SK-N-SH treated with all-trans-retinoic acid at 6 μM for 48 hours (cell line): ENCODE results near the gene DPP8.

Source experiments
- BACH2 ChIP-seq: fragments of 250-450 bp; sonication (Bioruptor Pico); IDR thresholded peaks from 2 replicates; pipeline ENCODE4 v1.9.0; 2021; ENCODE audit warnings: mild to moderate bottlenecking, borderline replicate concordance
- CREB5 ChIP-seq: fragments of 250-450 bp; sonication (Bioruptor Pico); IDR thresholded peaks from 2 replicates; pipeline ENCODE4 v1.5.1; 2020; ENCODE audit warnings: low read depth, mild to moderate bottlenecking, moderate library complexity
- CSDC2 ChIP-seq: fragments of 250-450 bp; sonication (Bioruptor Pico); IDR thresholded peaks from 2 replicates; pipeline ENCODE4 v1.5.0; 2020; ENCODE audit warnings: mild to moderate bottlenecking, moderate library complexity
- ESRRG ChIP-seq: fragments of 250-450 bp; sonication (Bioruptor Pico); IDR thresholded peaks from 2 replicates; pipeline ENCODE4 v1.6.1; 2021; ENCODE audit warnings: mild to moderate bottlenecking
- PATZ1 ChIP-seq: fragments of 250-450 bp; sonication (Bioruptor Pico); IDR thresholded peaks from 2 replicates; pipeline ENCODE4 v1.8.0; 2020; ENCODE audit warnings: mild to moderate bottlenecking, moderate library complexity, borderline replicate concordance
- SNAI2 ChIP-seq: fragments of 250-450 bp; sonication (Bioruptor Pico); IDR thresholded peaks from 2 replicates; pipeline ENCODE4 v1.5.0; 2020; ENCODE audit warnings: mild to moderate bottlenecking, moderate library complexity
- ZNF565 ChIP-seq: fragments of 450-650 bp; formaldehyde crosslinking; conservative IDR thresholded peaks from 2 replicates; pipeline ENCODE4 v1.5.0; 2020; ENCODE audit warnings: low read depth, mild to moderate bottlenecking, moderate library complexity
- TF ChIP-seq, protein P1 (sequence below): fragments of 250-450 bp; sonication (Bioruptor Pico); IDR thresholded peaks from 2 replicates; pipeline ENCODE4 v1.5.0; 2020; ENCODE audit warnings: mild to moderate bottlenecking, moderate library complexity
- TF ChIP-seq, protein P2 (sequence below): fragments of 250-450 bp; sonication (Bioruptor Pico); IDR thresholded peaks from 2 replicates; pipeline ENCODE4 v1.8.0; 2021; ENCODE audit warnings: low read depth, mild to moderate bottlenecking, moderate library complexity, borderline replicate concordance

GRCh38 chr15:65517866-65518207 is 348 bp upstream of the DPP8 start:
- TF ChIP-seq CREB5: no peak
- no peak for TF ChIP-seq ZNF565 (CRISPR knock-in tag)
- TF ChIP-seq SNAI2: no peak
- TF ChIP-seq, protein P1, sequence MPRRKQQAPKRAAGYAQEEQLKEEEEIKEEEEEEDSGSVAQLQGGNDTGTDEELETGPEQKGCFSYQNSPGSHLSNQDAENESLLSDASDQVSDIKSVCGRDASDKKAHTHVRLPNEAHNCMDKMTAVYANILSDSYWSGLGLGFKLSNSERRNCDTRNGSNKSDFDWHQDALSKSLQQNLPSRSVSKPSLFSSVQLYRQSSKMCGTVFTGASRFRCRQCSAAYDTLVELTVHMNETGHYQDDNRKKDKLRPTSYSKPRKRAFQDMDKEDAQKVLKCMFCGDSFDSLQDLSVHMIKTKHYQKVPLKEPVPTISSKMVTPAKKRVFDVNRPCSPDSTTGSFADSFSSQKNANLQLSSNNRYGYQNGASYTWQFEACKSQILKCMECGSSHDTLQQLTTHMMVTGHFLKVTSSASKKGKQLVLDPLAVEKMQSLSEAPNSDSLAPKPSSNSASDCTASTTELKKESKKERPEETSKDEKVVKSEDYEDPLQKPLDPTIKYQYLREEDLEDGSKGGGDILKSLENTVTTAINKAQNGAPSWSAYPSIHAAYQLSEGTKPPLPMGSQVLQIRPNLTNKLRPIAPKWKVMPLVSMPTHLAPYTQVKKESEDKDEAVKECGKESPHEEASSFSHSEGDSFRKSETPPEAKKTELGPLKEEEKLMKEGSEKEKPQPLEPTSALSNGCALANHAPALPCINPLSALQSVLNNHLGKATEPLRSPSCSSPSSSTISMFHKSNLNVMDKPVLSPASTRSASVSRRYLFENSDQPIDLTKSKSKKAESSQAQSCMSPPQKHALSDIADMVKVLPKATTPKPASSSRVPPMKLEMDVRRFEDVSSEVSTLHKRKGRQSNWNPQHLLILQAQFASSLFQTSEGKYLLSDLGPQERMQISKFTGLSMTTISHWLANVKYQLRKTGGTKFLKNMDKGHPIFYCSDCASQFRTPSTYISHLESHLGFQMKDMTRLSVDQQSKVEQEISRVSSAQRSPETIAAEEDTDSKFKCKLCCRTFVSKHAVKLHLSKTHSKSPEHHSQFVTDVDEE (CRISPR knock-in tag): no peak
- TF ChIP-seq CSDC2 (CRISPR knock-in tag): no peak
- TF ChIP-seq ESRRG (CRISPR knock-in tag): no peak
- TF ChIP-seq, protein P2, sequence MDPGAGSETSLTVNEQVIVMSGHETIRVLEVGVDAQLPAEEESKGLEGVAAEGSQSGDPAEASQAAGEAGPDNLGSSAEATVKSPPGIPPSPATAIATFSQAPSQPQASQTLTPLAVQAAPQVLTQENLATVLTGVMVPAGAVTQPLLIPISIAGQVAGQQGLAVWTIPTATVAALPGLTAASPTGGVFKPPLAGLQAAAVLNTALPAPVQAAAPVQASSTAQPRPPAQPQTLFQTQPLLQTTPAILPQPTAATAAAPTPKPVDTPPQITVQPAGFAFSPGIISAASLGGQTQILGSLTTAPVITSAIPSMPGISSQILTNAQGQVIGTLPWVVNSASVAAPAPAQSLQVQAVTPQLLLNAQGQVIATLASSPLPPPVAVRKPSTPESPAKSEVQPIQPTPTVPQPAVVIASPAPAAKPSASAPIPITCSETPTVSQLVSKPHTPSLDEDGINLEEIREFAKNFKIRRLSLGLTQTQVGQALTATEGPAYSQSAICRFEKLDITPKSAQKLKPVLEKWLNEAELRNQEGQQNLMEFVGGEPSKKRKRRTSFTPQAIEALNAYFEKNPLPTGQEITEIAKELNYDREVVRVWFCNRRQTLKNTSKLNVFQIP (CRISPR knock-in tag): no peak
- no peak for TF ChIP-seq PATZ1 (CRISPR knock-in tag)
- no peak for TF ChIP-seq BACH2 (CRISPR knock-in tag)
